Esophagus (tissue), 2 donors: ENCODE data around the gene CA14. TPM values are rescaled to one million over a fixed set of nuclear protein-coding genes. Genes with fewer than 3 reads are reported as not detected.
A peak's percentile ranks its signal among the peaks of the same experiment; 100 is the strongest.
"Not testable (repeated sequence)": the region's sequence is repeated elsewhere in the genome, so short reads cannot be mapped to it uniquely, and the experiment has no call there.

Source experiments
- H3K27ac ChIP-seq, 2 donors: one replicate each; pipeline ENCODE4 v1.5.1; 2013; ENCODE audit warnings: low read depth in 2 of 2, mild to moderate bottlenecking in 2 of 2, inconsistent platforms in 1 of 2, low read length in 1 of 2, moderate library complexity in 1 of 2
- H3K27me3 ChIP-seq, 2 donors: one replicate each; pipeline ENCODE4 v1.6.1; 2013; ENCODE audit warnings: low read length in 2 of 2, control low read depth in 1 of 2, mild to moderate bottlenecking in 1 of 2; ENCODE audit not compliant: insufficient read depth in 2 of 2, control insufficient read depth in 1 of 2
- H3K36me3 ChIP-seq, 2 donors: one replicate each; pipeline ENCODE4 v1.6.1; 2013; ENCODE audit warnings: low read length in 1 of 2; ENCODE audit not compliant: control insufficient read depth in 2 of 2, insufficient read depth in 2 of 2
- H3K4me1 ChIP-seq, 2 donors: one replicate each; pipeline ENCODE4 v1.6.1; 2013; ENCODE audit warnings: low read length in 1 of 2; ENCODE audit not compliant: control insufficient read depth in 2 of 2, insufficient read depth in 2 of 2
- H3K4me3 ChIP-seq, 2 donors: one replicate each; pipeline ENCODE4 v1.5.1; 2013; ENCODE audit warnings: low read length in 2 of 2, mild to moderate bottlenecking in 2 of 2, low read depth in 1 of 2, moderate library complexity in 1 of 2
- H3K9me3 ChIP-seq, 2 donors: one replicate each; pipeline ENCODE4 v1.6.1; 2013; ENCODE audit warnings: mild to moderate bottlenecking in 2 of 2, low read depth in 1 of 2, low read length in 1 of 2, moderate library complexity in 1 of 2; ENCODE audit not compliant: control insufficient read depth in 2 of 2, insufficient read depth in 1 of 2
- WGBS, 2 donors: extraction: QIAGEN DNeasy Blood & Tissue Kit; methylation state at CpG; one replicate each; pipeline ENCODE4 v1.1.7; 2013; 5-methylcytosine and 5-hydroxymethylcytosine counted together
- polyA plus RNA-seq, 2 donors: library from polyadenylated mRNA; stranded (reverse); fragments of 200-250 nt; gene quantifications; one replicate each; pipeline ENCODE4 v1.2.3, GENCODE V29; 2013
- donor health status: healthy with polysubstance abuse.
- donor health status: Bipolar disorder and iron deficiency.

CA14 gene
- polyA plus RNA-seq, 2 donors: 0.06 to 0.22 TPM

DNA sequence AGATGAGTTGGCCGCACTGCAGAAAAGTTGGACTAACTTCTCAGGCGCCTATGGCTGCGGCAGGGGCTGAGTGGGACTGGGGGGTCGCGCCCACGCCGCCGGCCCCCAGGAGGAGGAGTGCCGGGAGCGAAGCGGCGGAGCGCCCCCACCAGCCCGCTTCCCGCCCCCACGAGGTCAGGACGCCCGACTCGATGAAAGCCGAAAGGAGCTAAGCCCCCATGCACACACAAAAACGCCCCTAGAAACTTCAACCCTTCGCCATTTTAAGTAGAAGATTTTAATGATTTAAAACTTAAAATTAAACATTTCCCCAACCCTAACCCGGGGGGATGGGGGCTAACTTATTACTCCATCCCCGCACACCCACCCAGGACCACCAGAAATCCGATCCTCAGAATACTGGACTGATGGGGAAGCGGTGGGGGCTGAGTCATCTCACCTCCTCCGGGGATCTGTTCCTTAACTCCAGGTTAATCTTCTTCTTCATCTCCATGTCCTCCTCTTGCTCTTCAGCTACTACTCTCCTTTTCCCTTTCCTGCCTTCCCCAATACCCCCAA is 22.2 kb upstream of the CA14 start:
- no peaks in the 10 kb centered on the region for H3K4me1 ChIP-seq
- H3K4me3 ChIP-seq: peak overlapping the region; percentile 85 to 89
- no peaks in the 10 kb centered on the region for H3K27me3 ChIP-seq
- H3K9me3 ChIP-seq: no peaks in the 10 kb centered on the region
- H3K27ac ChIP-seq: peak overlapping the region; percentile 98
- WGBS, 2 donors: 1% methylated on average over 24 to 27 of the region's 27 CpGs
- H3K36me3 ChIP-seq: no peaks in the 10 kb centered on the region

DNA sequence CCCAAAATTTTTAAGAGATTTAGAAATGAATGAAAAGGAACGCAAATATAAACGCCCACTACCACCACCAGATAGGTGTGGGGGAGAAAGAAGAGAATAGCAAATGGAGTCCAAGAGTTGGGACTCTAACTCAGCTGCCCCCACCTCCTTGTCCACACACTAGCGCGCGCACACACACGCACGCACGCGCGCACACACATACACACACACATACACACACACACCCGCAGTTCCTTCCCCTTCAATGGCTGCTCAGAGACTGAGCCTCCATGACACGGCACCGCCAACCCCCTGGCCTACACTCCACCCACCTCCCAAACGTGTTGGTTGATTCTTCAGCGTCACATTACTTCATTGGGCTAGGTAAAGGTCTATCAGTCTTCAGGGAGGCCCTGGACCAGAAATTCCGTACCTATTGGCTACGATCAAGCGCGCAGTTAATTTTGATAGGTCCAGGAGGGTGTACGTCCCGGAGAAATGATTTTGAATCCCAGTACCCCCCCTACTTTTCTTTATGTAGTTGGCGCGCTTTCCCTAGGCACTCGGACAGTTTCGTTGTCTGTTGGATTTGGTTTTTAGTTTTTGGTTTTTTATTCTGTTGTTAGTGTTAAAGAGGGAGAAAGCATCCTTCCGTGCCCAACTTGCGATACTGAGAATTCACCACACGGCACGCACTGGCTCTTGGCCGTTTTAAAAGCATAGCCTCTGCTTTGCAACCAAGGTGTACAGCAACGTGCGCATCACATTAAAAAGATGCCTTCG is 21.5 kb upstream of the CA14 start, which contains the start of gene ANP32E:
Gene ANP32E, minus strand, starts transcription at position 261 of the 762 bp plus-strand sequence. CDS start 326 bp downstream, outside the sequence.
- Histone ChIP-seq H3K36me3 (no peaks in the 10 kb centered on the region), H3K27me3 (no peaks in the 10 kb centered on the region), H3K4me1 (no peaks in the 10 kb centered on the region), H3K4me3 (peak within 1 kb of the TSS; percentile 85 to 89), H3K27ac (peak within 1 kb of the TSS; percentile 98), H3K9me3 (no peaks in the 10 kb centered on the region)
- WGBS, 2 donors: 0% methylated on average over 33 of the region's 33 CpGs

GRCh38 chr1:150236614-150237100 is 20.9 kb upstream of the CA14 start:
- no peaks in the 10 kb centered on the region for H3K36me3 ChIP-seq
- H3K4me1 ChIP-seq: no peaks in the 10 kb centered on the region
- H3K4me3 ChIP-seq: peak overlapping the region; percentile 52 to 89
- peak overlapping the region in 1 of 2 donors; percentile 62 for H3K27ac ChIP-seq
- H3K27me3 ChIP-seq: no peaks in the 10 kb centered on the region
- 22 to 30% methylated on average over 10 of the region's 10 CpGs for WGBS, 2 donors
- no peaks in the 10 kb centered on the region for H3K9me3 ChIP-seq

- H3K27ac ChIP-seq, H3K4me3 ChIP-seq, H3K4me1 ChIP-seq, H3K36me3 ChIP-seq, H3K9me3 ChIP-seq, H3K27me3 ChIP-seq: not testable (repeated sequence)
- WGBS, 2 donors: 93% methylated on average over 13 of the region's 13 CpGs
Measured at GRCh38 chr1:150237176-150237575, 20.4 kb upstream of the CA14 start.

GRCh38 chr1:150237746-150238145 is 19.8 kb upstream of the CA14 start:
- H3K9me3 ChIP-seq: no peaks in the 10 kb centered on the region
- WGBS, 2 donors: 94 to 95% methylated on average over 21 of the region's 21 CpGs
- H3K27ac ChIP-seq: no peak overlapping the region
- no peaks in the 10 kb centered on the region for H3K36me3 ChIP-seq
- H3K27me3 ChIP-seq: no peaks in the 10 kb centered on the region
- H3K4me1 ChIP-seq: no peaks in the 10 kb centered on the region
- H3K4me3 ChIP-seq: no peak overlapping the region

- Histone ChIP-seq H3K9me3 (no peaks in the 10 kb centered on the region), H3K36me3 (no peaks in the 10 kb centered on the region), H3K4me1 (no peaks in the 10 kb centered on the region), H3K27me3 (no peaks in the 10 kb centered on the region), H3K27ac (no peak overlapping the region), H3K4me3 (no peak overlapping the region)
- 84 to 85% methylated on average over 3 of the region's 3 CpGs for WGBS, 2 donors
Measured at GRCh38 chr1:150243003-150243402, 14.6 kb upstream of the CA14 start.

DNA sequence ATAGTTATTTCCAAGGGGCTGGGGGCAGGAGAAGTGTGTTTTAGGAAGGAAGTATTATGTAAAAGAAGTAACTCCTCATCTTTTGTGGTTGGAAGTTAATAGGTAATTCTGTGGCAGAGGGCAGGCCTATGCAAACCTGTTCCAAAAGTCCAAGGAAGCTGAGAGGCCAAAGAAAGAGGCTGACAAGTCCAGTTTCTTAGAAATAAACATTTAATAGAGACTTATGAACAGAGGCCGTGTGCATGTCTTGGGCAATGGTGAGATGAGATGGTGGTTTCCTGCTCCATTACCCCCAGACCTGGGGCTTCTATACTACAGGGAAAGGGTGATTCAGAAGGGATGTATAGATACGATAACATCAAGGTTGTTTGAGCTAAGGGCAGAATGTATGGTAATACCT is 7.6 kb upstream of the CA14 start:
- 78 to 81% methylated on average over 2 of the region's 2 CpGs for WGBS, 2 donors
- Histone ChIP-seq H3K36me3 (no peaks in the 10 kb centered on the region), H3K9me3 (no peaks in the 10 kb centered on the region), H3K4me3 (no peak overlapping the region), H3K27me3 (no peaks in the 10 kb centered on the region), H3K27ac (no peak overlapping the region), H3K4me1 (no peaks in the 10 kb centered on the region)

GRCh38 chr1:150256198-150256553 is 1.4 kb upstream of the CA14 start:
- H3K27ac ChIP-seq: no peak overlapping the region
- H3K4me1 ChIP-seq: peaks cover 2 to 3% of the 10 kb centered on the region in 2 donors

GRCh38 chr1:150256554-150257341 is 826 bp upstream of the CA14 start:
- H3K36me3 ChIP-seq: no peaks in the 10 kb centered on the region
- H3K4me3 ChIP-seq: no peak overlapping the region
- no peaks in the 10 kb centered on the region for H3K9me3 ChIP-seq
- peaks cover 2 to 3% of the 10 kb centered on the region in 2 donors for H3K4me1 ChIP-seq
- H3K27me3 ChIP-seq: no peaks in the 10 kb centered on the region
- no peak overlapping the region for H3K27ac ChIP-seq
- 33 to 34% methylated on average over 14 of the region's 14 CpGs for WGBS, 2 donors

More at GRCh38 chr1:150256198-150256553, 1.4 kb upstream of the CA14 start:
- Histone ChIP-seq H3K9me3 (no peaks in the 10 kb centered on the region), H3K36me3 (no peaks in the 10 kb centered on the region), H3K27me3 (no peaks in the 10 kb centered on the region), H3K4me3 (no peak overlapping the region)
- 0% methylated on average over 1 of the region's 1 CpG for WGBS, 2 donors
